ENCODE measurements around the gene ASIC4. TPM values are rescaled to one million over a fixed set of nuclear protein-coding genes. Genes with fewer than 3 reads are reported as not detected.

ASIC4 gene
- total RNA-seq, 4 donors from 2014 or later: not detected

GRCh38 chr2:219484343-219485200 lies 29.7 kb upstream of the ASIC4 start:
- H3K36me3 ChIP-seq: no peaks in the 10 kb centered on the region
- no peak for DNase-seq
- in situ Hi-C loops (cut with MboI; ENCODE audit: low pct_ligation_motif_present in 1 of 4, low pct_unique_long_range_greater_than_20kb in 1 of 4, low sequenced_read_pairs in 3 of 4): no loop called here
- H3K27ac ChIP-seq: peak overlapping the region; percentile 18 to 44 (median 33)
- H3K4me3 ChIP-seq: peak overlapping the region in 2 of 4 donors; percentile 5 to 38
- peaks cover 0 to 19% (median 18%) of the 10 kb centered on the region in 4 donors for H3K4me1 ChIP-seq
- intact Hi-C loops (cut with DNase I; ENCODE audit: low total_unique reads): no loop called here
- peaks cover 56% of the 10 kb centered on the region for H3K27me3 ChIP-seq
- no peak for TF ChIP-seq POLR2A (IDR thresholded peaks at IDR 0.05)
- TF ChIP-seq CTCF (IDR thresholded peaks at IDR 0.05): no peak
- TF ChIP-seq POLR2AphosphoS5 (IDR thresholded peaks at IDR 0.05): no peak
- TF ChIP-seq EP300 (IDR thresholded peaks at IDR 0.05; ENCODE audit: low read depth): no peak
- WGBS, 2 donors (ENCODE audit: low coverage in 1 of 2): 3% methylated on average over 56 of the region's 89 CpGs; no CpG with 5 or more reads in 1 of the 2 donors
- no peaks in the 10 kb centered on the region for H3K9me3 ChIP-seq

GRCh38 chr2:219485201-219485580 lies 29.1 kb upstream of the ASIC4 start:
- in situ Hi-C loops (cut with MboI; ENCODE audit: low pct_ligation_motif_present in 1 of 4, low pct_unique_long_range_greater_than_20kb in 1 of 4, low sequenced_read_pairs in 3 of 4): no loop called here
- H3K4me1 ChIP-seq: peaks cover 0 to 19% (median 18%) of the 10 kb centered on the region in 4 donors

GRCh38 chr2:219486380-219486959 lies 27.8 kb upstream of the ASIC4 start:
- no peak for TF ChIP-seq CTCF (IDR thresholded peaks at IDR 0.05)
- no peak for TF ChIP-seq POLR2A (IDR thresholded peaks at IDR 0.05)
- TF ChIP-seq EP300 (IDR thresholded peaks at IDR 0.05; ENCODE audit: low read depth): no peak
- TF ChIP-seq POLR2AphosphoS5 (IDR thresholded peaks at IDR 0.05): no peak
- Histone ChIP-seq H3K27me3 (peaks cover 56% of the 10 kb centered on the region), H3K27ac (no peak overlapping the region), H3K36me3 (no peaks in the 10 kb centered on the region), H3K9me3 (no peaks in the 10 kb centered on the region), H3K4me3 (no peak overlapping the region), H3K4me1 (peaks cover 0 to 19% (median 18%) of the 10 kb centered on the region in 4 donors)
- no peak for DNase-seq
- intact Hi-C loops (cut with DNase I; ENCODE audit: low total_unique reads): no loop called here
- 44 to 62% methylated on average over 3 to 8 of the region's 8 CpGs for WGBS, 2 donors (ENCODE audit: low coverage in 1 of 2)
- in situ Hi-C loops (cut with MboI; ENCODE audit: low pct_ligation_motif_present in 1 of 4, low pct_unique_long_range_greater_than_20kb in 1 of 4, low sequenced_read_pairs in 3 of 4): no loop called here

More at GRCh38 chr2:219485201-219485580, 29.1 kb upstream of the ASIC4 start:
- WGBS, 2 donors (ENCODE audit: low coverage in 1 of 2): 83 to 85% methylated on average over 1 to 12 of the region's 12 CpGs
- DNase-seq: no peak
- Histone ChIP-seq H3K36me3 (no peaks in the 10 kb centered on the region), H3K4me3 (no peak overlapping the region), H3K27ac (peak overlapping the region in 2 of 4 donors; percentile 41 to 44), H3K9me3 (no peaks in the 10 kb centered on the region), H3K27me3 (peaks cover 56% of the 10 kb centered on the region)
- no peak for TF ChIP-seq CTCF (IDR thresholded peaks at IDR 0.05)
- no peak for TF ChIP-seq EP300 (IDR thresholded peaks at IDR 0.05; ENCODE audit: low read depth)
- intact Hi-C loops (cut with DNase I; ENCODE audit: low total_unique reads): no loop called here

- Histone ChIP-seq H3K27me3 (peaks cover 48% of the 10 kb centered on the region), H3K27ac (peak overlapping the region in 1 of 4 donors; percentile 12), H3K4me1 (peaks cover 0 to 17% (median 16%) of the 10 kb centered on the region in 4 donors), H3K9me3 (no peaks in the 10 kb centered on the region), H3K36me3 (no peaks in the 10 kb centered on the region), H3K4me3 (no peak overlapping the region)
- TF ChIP-seq CTCF (IDR thresholded peaks at IDR 0.05) (no peak), EP300 (IDR thresholded peaks at IDR 0.05; ENCODE audit: low read depth) (no peak), POLR2A (IDR thresholded peaks at IDR 0.05) (no peak)
- 90 to 93% methylated on average over 2 to 17 of the region's 17 CpGs for WGBS, 2 donors (ENCODE audit: low coverage in 1 of 2)
- intact Hi-C loops (cut with DNase I; ENCODE audit: low total_unique reads): no loop called here
- no peak for DNase-seq
- in situ Hi-C loops (cut with MboI; ENCODE audit: low pct_ligation_motif_present in 1 of 4, low pct_unique_long_range_greater_than_20kb in 1 of 4, low sequenced_read_pairs in 3 of 4): no loop called here
Measured at GRCh38 chr2:219488149-219488843, 26.0 kb upstream of the ASIC4 start.

Data from transverse colon (tissue), 4 donors.